ENCODE measurements around the gene PLEKHH1. TPM values are rescaled to one million over a fixed set of nuclear protein-coding genes. Genes with fewer than 3 reads are reported as not detected.

PLEKHH1 gene
- total RNA-seq (ENCODE audit: low replicate concordance): 25.3 and 40.0 TPM in 2 replicates
- long read RNA-seq, partial matches to known transcripts: 0 of 3 reads
- long read RNA-seq, other reads (novel, unspliced or antisense): 3 of 3 reads

- Mint-ChIP-seq H3K27ac (peak within 1 kb of the TSS; percentile 90), H3K4me3 (peak within 1 kb of the TSS; percentile 93), H3K27me3 (peaks cover 35% of the 10 kb centered on the region), H3K36me3 (no peaks in the 10 kb centered on the region), H3K4me1 (ENCODE audit: unreplicated experiment) (no peaks in the 10 kb centered on the region), H3K9me3 (no peaks in the 10 kb centered on the region)
- peak; percentile 80 for DNase-seq (ENCODE audit: extremely low spot score, unreplicated experiment)
- peak; percentile 52 for TF ChIP-seq CTCF (conservative IDR thresholded peaks at IDR 0.05)
Measured at GRCh38 chr14:67532998-67533753, at the start of gene PLEKHH1. Gene PLEKHH1, plus strand, starts transcription at chr14:67533290. Its CDS starts 8,578 bp downstream, at chr14:67541868.

GRCh38 chr14:67483579-67484285, 49.4 kb upstream of the PLEKHH1 start:
- H3K9me3 Mint-ChIP-seq: no peaks in the 10 kb centered on the region
- TF ChIP-seq CTCF (conservative IDR thresholded peaks at IDR 0.05): no peak
- DNase-seq (ENCODE audit: extremely low spot score, unreplicated experiment): no peak
- H3K27ac Mint-ChIP-seq: no peak overlapping the region
- H3K27me3 Mint-ChIP-seq: no peaks in the 10 kb centered on the region
- peaks cover 7% of the 10 kb centered on the region for H3K4me1 Mint-ChIP-seq (ENCODE audit: unreplicated experiment)
- H3K4me3 Mint-ChIP-seq: no peak overlapping the region
- H3K36me3 Mint-ChIP-seq: no peaks in the 10 kb centered on the region

GRCh38 chr14:67485501-67486095, 47.5 kb upstream of the PLEKHH1 start:
- DNase-seq (ENCODE audit: extremely low spot score, unreplicated experiment): no peak
- Mint-ChIP-seq H3K4me3 (no peak overlapping the region), H3K27ac (no peak overlapping the region), H3K36me3 (no peaks in the 10 kb centered on the region), H3K9me3 (no peaks in the 10 kb centered on the region), H3K27me3 (peaks cover 3% of the 10 kb centered on the region), H3K4me1 (ENCODE audit: unreplicated experiment) (peaks cover 6% of the 10 kb centered on the region)
- no peak for TF ChIP-seq CTCF (conservative IDR thresholded peaks at IDR 0.05)

GRCh38 chr14:67486890-67487289, 46.2 kb upstream of the PLEKHH1 start:
- TF ChIP-seq CTCF (conservative IDR thresholded peaks at IDR 0.05): no peak
- no peaks in the 10 kb centered on the region for H3K9me3 Mint-ChIP-seq
- peaks cover under 1% of the 10 kb centered on the region for H3K4me1 Mint-ChIP-seq (ENCODE audit: unreplicated experiment)

GRCh38 chr14:67487332-67487731, 45.8 kb upstream of the PLEKHH1 start:
- Mint-ChIP-seq H3K36me3 (no peaks in the 10 kb centered on the region), H3K27ac (no peak overlapping the region), H3K4me3 (no peak overlapping the region), H3K4me1 (ENCODE audit: unreplicated experiment) (peaks cover 5% of the 10 kb centered on the region), H3K27me3 (peaks cover 3% of the 10 kb centered on the region), H3K9me3 (no peaks in the 10 kb centered on the region)
- TF ChIP-seq CTCF (conservative IDR thresholded peaks at IDR 0.05): no peak
- DNase-seq (ENCODE audit: extremely low spot score, unreplicated experiment): no peak

More at GRCh38 chr14:67486890-67487289, 46.2 kb upstream of the PLEKHH1 start:
- H3K4me3 Mint-ChIP-seq: no peak overlapping the region
- DNase-seq (ENCODE audit: extremely low spot score, unreplicated experiment): no peak
- no peaks in the 10 kb centered on the region for H3K36me3 Mint-ChIP-seq
- H3K27ac Mint-ChIP-seq: no peak overlapping the region
- H3K27me3 Mint-ChIP-seq: peaks cover 3% of the 10 kb centered on the region
